MCF 10A (cell line): ENCODE results near the gene SERPINA9. TPM values are rescaled to one million over a fixed set of nuclear protein-coding genes. Genes with fewer than 3 reads are reported as not detected.

Source experiments
- Bru-seq: library from RNA; stranded (reverse); fragments of 400-500 nt; gene quantifications from one replicate; lab custom pipeline; 2021; lab: Mats Ljungman, UMichigan
- BruChase-seq, 2 experiments: library from RNA; stranded (reverse); fragments of 400-500 nt; gene quantifications; one replicate each; lab custom pipeline; 2021; lab: Mats Ljungman, UMichigan
- BruUV-seq: library from RNA; stranded (reverse); fragments of 400-500 nt; replicated peaks from 2 replicates; lab custom pipeline; 2021; lab: Mats Ljungman, UMichigan
- CTCF ChIA-PET: fragments of 300-600 bp; sonication (Branson Sonifier 250); formaldehyde crosslinking; extraction: SDS; loops from one replicate; lab custom pipeline; 2021; ENCODE audit warnings: antibody characterized with exemption, inconsistent platforms; lab: Yijun Ruan, JAX
- POLR2A ChIA-PET: fragments of 300-600, 350-650 bp; sonication (Branson Sonifier 250); formaldehyde crosslinking; extraction: SDS; loops from one replicate; lab custom pipeline; 2020; ENCODE audit warnings: antibody characterized with exemption, inconsistent platforms; lab: Yijun Ruan, JAX
- DNase-seq: peaks from one replicate; pipeline ENCODE4 v3.0.0-alpha.2; 2018; ENCODE audit not compliant: unreplicated experiment
- H3K27ac Mint-ChIP-seq: one replicate; pipeline ENCODE4 v1.8.0; 2022; ENCODE audit warnings: mild to moderate bottlenecking, low read depth, mixed read lengths; ENCODE audit not compliant: unreplicated experiment
- H3K27me3 Mint-ChIP-seq: one replicate; pipeline ENCODE4 v1.8.0; 2022; ENCODE audit warnings: mixed read lengths; ENCODE audit not compliant: insufficient read depth, unreplicated experiment
- H3K36me3 Mint-ChIP-seq: one replicate; pipeline ENCODE4 v1.8.0; 2022; ENCODE audit warnings: mild to moderate bottlenecking, moderate library complexity, mixed read lengths; ENCODE audit not compliant: insufficient read depth, unreplicated experiment
- H3K4me1 Mint-ChIP-seq: one replicate; pipeline ENCODE4 v1.8.0; 2022; ENCODE audit warnings: mixed read lengths; ENCODE audit not compliant: insufficient read depth, unreplicated experiment
- H3K4me3 Mint-ChIP-seq: one replicate; pipeline ENCODE4 v1.8.0; 2022; ENCODE audit warnings: mild to moderate bottlenecking, moderate library complexity, mixed read lengths; ENCODE audit not compliant: unreplicated experiment
- H3K9me3 Mint-ChIP-seq: one replicate; pipeline ENCODE4 v1.8.0; 2022; ENCODE audit warnings: mixed read lengths; ENCODE audit not compliant: unreplicated experiment
- intact Hi-C: fragments of 100-400 bp; cut with micrococcal nuclease; formaldehyde crosslinking; loops from 2 replicates; pipeline ENCODE4 v1.14.1; 2022
- long read RNA-seq: library from polyadenylated mRNA; stranded (forward); transcript quantifications from one replicate; pipeline ENCODE4 v2.0.0, GENCODE V29; 2022
- total RNA-seq: library from RNA; stranded (reverse); gene quantifications from 2 replicates; pipeline ENCODE4 v1.2.3, GENCODE V29; 2022
- TF ChIP-seq, protein P1 (sequence below): fragments of 200-600 bp; IDR thresholded peaks from one replicate; pipeline ENCODE4 v1.8.0; 2022; ENCODE audit warnings: antibody characterized with exemption, mild to moderate bottlenecking; ENCODE audit not compliant: unreplicated experiment

Gene SERPINA9
- total RNA-seq (not detected in 2 replicates), Bru-seq, nascent RNA (not detected), BruChase-seq, experiment 1, labeled RNA remaining after a 6-hour chase (not detected), BruChase-seq, experiment 2, labeled RNA remaining after a 2-hour chase (not detected)
- long read RNA-seq = 0 reads

DNA sequence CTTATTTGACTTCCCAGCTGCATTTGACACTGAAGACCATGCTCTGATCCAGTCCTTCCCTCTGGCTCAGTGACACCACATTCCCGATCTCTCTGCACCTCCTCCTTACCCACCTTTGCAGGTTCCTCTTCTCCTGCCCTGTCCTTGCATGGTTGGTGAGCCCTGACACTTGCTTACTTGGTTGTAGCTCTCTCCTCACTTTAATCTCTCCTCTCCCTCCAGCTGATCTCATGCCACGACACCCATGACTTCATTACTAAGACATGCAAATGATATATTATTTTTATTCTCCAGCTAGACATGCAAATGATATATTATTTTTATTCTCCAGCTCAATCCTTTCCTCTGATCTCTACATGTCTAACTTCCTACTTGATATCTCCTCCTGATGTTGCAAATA lies at the start of gene SERPINA9:
SERPINA9 (minus strand) TSS at position 175 of the 400 bp plus-strand sequence. CDS start 6,357 bp downstream, outside the sequence.
- POLR2A ChIA-PET = no interaction called here
- CTCF ChIA-PET = interaction anchor here (0.7 to 2.0 kb wide), 7 partner anchors 9 to 1576 kb away, joined by 3 to 10 read pairs (median 3); no protein-coding TSS in a partner anchor
- Mint-ChIP-seq H3K9me3 (peaks cover 9% of the 10 kb centered on the region), H3K27ac (no peak within 1 kb of the TSS), H3K27me3 (peaks cover 17% of the 10 kb centered on the region), H3K36me3 (no peaks in the 10 kb centered on the region), H3K4me1 (no peaks in the 10 kb centered on the region), H3K4me3 (no peak within 1 kb of the TSS)
- no TSS peak for BruUV-seq
- TF ChIP-seq, protein P1, sequence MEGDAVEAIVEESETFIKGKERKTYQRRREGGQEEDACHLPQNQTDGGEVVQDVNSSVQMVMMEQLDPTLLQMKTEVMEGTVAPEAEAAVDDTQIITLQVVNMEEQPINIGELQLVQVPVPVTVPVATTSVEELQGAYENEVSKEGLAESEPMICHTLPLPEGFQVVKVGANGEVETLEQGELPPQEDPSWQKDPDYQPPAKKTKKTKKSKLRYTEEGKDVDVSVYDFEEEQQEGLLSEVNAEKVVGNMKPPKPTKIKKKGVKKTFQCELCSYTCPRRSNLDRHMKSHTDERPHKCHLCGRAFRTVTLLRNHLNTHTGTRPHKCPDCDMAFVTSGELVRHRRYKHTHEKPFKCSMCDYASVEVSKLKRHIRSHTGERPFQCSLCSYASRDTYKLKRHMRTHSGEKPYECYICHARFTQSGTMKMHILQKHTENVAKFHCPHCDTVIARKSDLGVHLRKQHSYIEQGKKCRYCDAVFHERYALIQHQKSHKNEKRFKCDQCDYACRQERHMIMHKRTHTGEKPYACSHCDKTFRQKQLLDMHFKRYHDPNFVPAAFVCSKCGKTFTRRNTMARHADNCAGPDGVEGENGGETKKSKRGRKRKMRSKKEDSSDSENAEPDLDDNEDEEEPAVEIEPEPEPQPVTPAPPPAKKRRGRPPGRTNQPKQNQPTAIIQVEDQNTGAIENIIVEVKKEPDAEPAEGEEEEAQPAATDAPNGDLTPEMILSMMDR = no peak
- intact Hi-C loops = no loop called here
- DNase-seq = no peak

DNA sequence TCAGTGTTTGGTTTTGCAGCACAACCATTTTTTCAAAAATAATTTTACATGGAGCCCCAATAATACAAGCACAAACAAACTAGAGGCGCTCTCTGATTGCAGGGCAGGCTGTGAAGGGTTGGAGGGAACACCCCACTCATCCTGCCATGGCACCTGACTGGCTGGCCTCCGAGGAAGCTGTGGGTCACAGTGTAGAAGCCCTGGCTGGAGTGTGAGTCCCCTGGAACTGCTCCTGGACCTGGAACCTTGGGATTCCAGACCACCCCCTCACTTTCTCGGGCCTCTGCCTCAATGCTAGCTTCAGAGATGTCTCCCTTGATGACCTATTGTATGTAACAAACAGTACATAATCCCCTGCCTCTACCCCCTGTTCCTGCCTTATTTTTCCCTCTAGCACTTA lies 48.1 kb upstream of the SERPINA9 start:
- H3K36me3 Mint-ChIP-seq = no peaks in the 10 kb centered on the region
- TF ChIP-seq, protein P1 = no peak
- H3K27ac Mint-ChIP-seq = no peak overlapping the region
- peaks cover 20% of the 10 kb centered on the region for H3K9me3 Mint-ChIP-seq
- intact Hi-C loops = no loop called here
- no peak for DNase-seq
- ChIA-PET POLR2A (no interaction called here), CTCF (no interaction called here)
- no peaks in the 10 kb centered on the region for H3K4me1 Mint-ChIP-seq
- BruUV-seq = no TSS peak
- H3K4me3 Mint-ChIP-seq = no peak overlapping the region
- peaks cover 40% of the 10 kb centered on the region for H3K27me3 Mint-ChIP-seq

- CTCF ChIA-PET = interaction anchor here (2.1 kb wide), 1 partner anchor 26 kb away, joined by 12 read pairs; no protein-coding TSS in a partner anchor
- H3K27ac Mint-ChIP-seq = no peak overlapping the region
- BruUV-seq = no TSS peak
These were observed 47.3 kb upstream of the SERPINA9 start for GRCh38 chr14:94523265-94523664.

DNA sequence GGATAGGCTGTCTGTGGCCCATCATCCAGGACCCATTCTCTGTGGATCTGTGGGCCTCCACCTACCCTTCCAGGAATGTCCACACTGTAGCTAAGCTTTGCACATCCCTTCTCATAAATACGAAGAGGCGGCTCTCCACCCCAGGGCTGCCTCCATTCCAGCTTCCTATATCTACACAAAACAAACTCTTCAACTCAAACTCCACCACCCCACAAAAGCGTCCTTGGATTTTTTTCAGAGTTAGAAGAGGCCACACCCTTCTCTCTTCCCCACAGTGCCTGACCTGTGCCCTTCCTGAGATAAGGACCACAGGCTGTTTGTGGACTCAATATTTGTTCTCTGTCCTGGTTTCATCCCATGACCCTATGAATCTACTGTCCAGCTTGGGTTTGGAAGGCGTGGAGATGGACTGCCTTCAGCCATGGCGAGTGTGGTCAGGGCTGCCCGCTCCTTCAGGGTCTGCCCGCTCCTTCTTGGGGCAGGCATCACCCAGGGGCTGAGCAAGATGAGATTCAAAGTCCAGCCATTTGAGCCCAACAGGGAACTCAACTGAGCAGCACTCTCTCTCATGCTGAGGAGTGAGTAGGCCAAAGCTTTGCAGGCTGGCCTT lies 46.2 kb upstream of the SERPINA9 start:
- ChIA-PET POLR2A (no interaction called here), CTCF (interaction anchor here (2.1 kb wide), 1 partner anchor 27 kb away, joined by 12 read pairs; no protein-coding TSS in a partner anchor)
- Mint-ChIP-seq H3K9me3 (peaks cover 26% of the 10 kb centered on the region), H3K27me3 (peaks cover 38% of the 10 kb centered on the region), H3K4me3 (no peak overlapping the region), H3K27ac (no peak overlapping the region), H3K36me3 (no peaks in the 10 kb centered on the region), H3K4me1 (no peaks in the 10 kb centered on the region)
- TF ChIP-seq, protein P1 = no peak
- BruUV-seq = no TSS peak
- no peak for DNase-seq
- intact Hi-C loops = no loop called here

More at GRCh38 chr14:94523265-94523664, 47.3 kb upstream of the SERPINA9 start:
- no peak for DNase-seq
- Mint-ChIP-seq H3K4me3 (no peak overlapping the region), H3K4me1 (no peaks in the 10 kb centered on the region), H3K36me3 (no peaks in the 10 kb centered on the region), H3K9me3 (peaks cover 26% of the 10 kb centered on the region), H3K27me3 (peaks cover 45% of the 10 kb centered on the region)
- POLR2A ChIA-PET = no interaction called here
- intact Hi-C loops = no loop called here
- TF ChIP-seq, protein P1 = no peak
